Hepatocyte (in vitro differentiated cells): ENCODE measurements around the gene PRKAB2.
"Not testable (repeated sequence)": the region's sequence is repeated elsewhere in the genome, so short reads cannot be mapped to it uniquely, and the experiment has no call there.

ENCODE experiments used
- EZH2 ChIP-seq: fragments of 200-600 bp; sonication (generic); IDR thresholded peaks from 2 replicates; pipeline ENCODE4 v1.6.1; 2016; ENCODE audit warnings: antibody characterized with exemption, mild to moderate bottlenecking, borderline replicate concordance
- TF ChIP-seq, protein P1 (sequence below): fragments of 200-600 bp; sonication (generic); IDR thresholded peaks from 2 replicates; pipeline ENCODE4 v1.5.1; 2016; ENCODE audit warnings: antibody characterized with exemption, mild to moderate bottlenecking; ENCODE audit not compliant: poor library complexity

DNA sequence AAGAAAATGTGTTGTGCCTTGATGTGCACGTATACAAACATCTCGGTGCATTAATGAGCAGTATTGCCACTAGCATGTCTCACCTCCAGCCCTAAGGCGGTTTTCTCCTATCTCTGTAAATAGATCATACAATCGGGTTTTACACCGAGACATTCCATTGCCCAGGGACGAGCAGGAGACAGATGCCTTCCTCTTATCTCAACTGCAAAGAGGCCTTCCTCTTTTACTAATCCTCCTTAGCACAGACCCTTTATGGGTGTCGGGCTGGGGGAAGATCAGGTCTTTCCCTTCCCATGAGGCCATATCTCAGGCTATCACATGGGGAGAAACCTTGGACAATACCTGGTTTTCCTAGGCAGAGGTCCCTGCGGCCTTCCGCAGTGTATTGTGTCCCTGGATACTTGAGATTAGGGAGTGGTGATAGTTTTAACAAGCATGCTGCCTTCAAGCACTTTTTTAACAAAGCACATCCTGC, 65.8 kb downstream of the PRKAB2 start:
- TF ChIP-seq, protein P1, sequence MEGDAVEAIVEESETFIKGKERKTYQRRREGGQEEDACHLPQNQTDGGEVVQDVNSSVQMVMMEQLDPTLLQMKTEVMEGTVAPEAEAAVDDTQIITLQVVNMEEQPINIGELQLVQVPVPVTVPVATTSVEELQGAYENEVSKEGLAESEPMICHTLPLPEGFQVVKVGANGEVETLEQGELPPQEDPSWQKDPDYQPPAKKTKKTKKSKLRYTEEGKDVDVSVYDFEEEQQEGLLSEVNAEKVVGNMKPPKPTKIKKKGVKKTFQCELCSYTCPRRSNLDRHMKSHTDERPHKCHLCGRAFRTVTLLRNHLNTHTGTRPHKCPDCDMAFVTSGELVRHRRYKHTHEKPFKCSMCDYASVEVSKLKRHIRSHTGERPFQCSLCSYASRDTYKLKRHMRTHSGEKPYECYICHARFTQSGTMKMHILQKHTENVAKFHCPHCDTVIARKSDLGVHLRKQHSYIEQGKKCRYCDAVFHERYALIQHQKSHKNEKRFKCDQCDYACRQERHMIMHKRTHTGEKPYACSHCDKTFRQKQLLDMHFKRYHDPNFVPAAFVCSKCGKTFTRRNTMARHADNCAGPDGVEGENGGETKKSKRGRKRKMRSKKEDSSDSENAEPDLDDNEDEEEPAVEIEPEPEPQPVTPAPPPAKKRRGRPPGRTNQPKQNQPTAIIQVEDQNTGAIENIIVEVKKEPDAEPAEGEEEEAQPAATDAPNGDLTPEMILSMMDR: not testable (repeated sequence)
- TF ChIP-seq EZH2: not testable (repeated sequence)
